HG03196 (cell line): ENCODE results near the gene SPTB.

ENCODE experiments used
- ATAC-seq: cut with Tn5 transposase; IDR thresholded peaks from one replicate; pipeline ENCODE4 v1.9.1; 2021; ENCODE audit not compliant: unreplicated experiment

Gene SPTB

GRCh38 chr14:64715628-64716412 lies 163.9 kb downstream of the SPTB start:
- ATAC-seq: no peak

GRCh38 chr14:64715146-64715627 lies 164.5 kb downstream of the SPTB start:
- no peak for ATAC-seq

GRCh38 chr14:64714432-64715025 lies 165.2 kb downstream of the SPTB start:
- no peak for ATAC-seq

GRCh38 chr14:64713677-64714076 lies 166.0 kb downstream of the SPTB start:
- ATAC-seq: no peak

- ATAC-seq: no peak
These were observed 168.7 kb downstream of the SPTB start for GRCh38 chr14:64711039-64711438.

- no peak for ATAC-seq
These were observed 170.6 kb downstream of the SPTB start for GRCh38 chr14:64709126-64709525.

- ATAC-seq: no peak
These were observed 171.3 kb downstream of the SPTB start for GRCh38 chr14:64708148-64709004.

GRCh38 chr14:64707661-64708060 lies 172.0 kb downstream of the SPTB start:
- no peak for ATAC-seq

GRCh38 chr14:64706593-64707193 lies 173.0 kb downstream of the SPTB start:
- ATAC-seq: no peak

- no peak for ATAC-seq
These were observed 173.6 kb downstream of the SPTB start for GRCh38 chr14:64706119-64706592.

- no peak for ATAC-seq
These were observed 174.2 kb downstream of the SPTB start for GRCh38 chr14:64705381-64706118.

- no peak for ATAC-seq
These were observed 174.8 kb downstream of the SPTB start for GRCh38 chr14:64704743-64705380.

GRCh38 chr14:64704143-64704742 lies 175.5 kb downstream of the SPTB start, which contains the start of gene PLEKHG3:
Gene PLEKHG3, plus strand, starts transcription at chr14:64704424. Its CDS starts 23,208 bp downstream, at chr14:64727632.
- no peak for ATAC-seq

GRCh38 chr14:64703395-64704142 lies 176.1 kb downstream of the SPTB start:
- ATAC-seq: no peak

- no peak for ATAC-seq
These were observed 177.0 kb downstream of the SPTB start for GRCh38 chr14:64702493-64703394.

- no peak for ATAC-seq
These were observed 178.0 kb downstream of the SPTB start for GRCh38 chr14:64701660-64702059.

- no peak for ATAC-seq
These were observed 178.8 kb downstream of the SPTB start for GRCh38 chr14:64700894-64701293.

GRCh38 chr14:64700290-64700689 lies 179.4 kb downstream of the SPTB start:
- no peak for ATAC-seq
